Activated CD8-positive, alpha-beta memory T cell treated with anti-CD3 and anti-CD28 coated beads for 36 hours (primary cell): Measurements from ENCODE around the gene LIG1. TPM values are rescaled to one million over a fixed set of nuclear protein-coding genes. Genes with fewer than 3 reads are reported as not detected.

Source experiments
- CTCF ChIA-PET: fragments of 350-600 bp; sonication (Branson Sonifier 250); formaldehyde crosslinking; loops from one replicate; lab custom pipeline; 2021; ENCODE audit warnings: antibody characterized with exemption; lab: Charles Lee
- POLR2A ChIA-PET: fragments of 350-600 bp; sonication (Branson Sonifier 250); formaldehyde crosslinking; loops from one replicate; lab custom pipeline; 2021; ENCODE audit warnings: antibody characterized with exemption; lab: Charles Lee
- total RNA-seq, 2 experiments: library from RNA; stranded (reverse); gene quantifications; one replicate each; pipeline ENCODE4 v1.2.3, GENCODE V29; 2021

LIG1 gene
- 100 to 1,000 TPM; 136 TPM for total RNA-seq

- POLR2A ChIA-PET, result interaction anchor here (0.6 kb wide), 1 partner anchor 8 kb away, joined by 3 read pairs; no protein-coding TSS in a partner anchor
- CTCF ChIA-PET, result interaction anchor here (0.9 to 1.5 kb wide), 4 partner anchors 20 to 207 kb away, joined by 3 to 4 read pairs (median 4); no protein-coding TSS in a partner anchor
These were observed at the start of gene LIG1, which contains the start of gene ZSWIM9 for GRCh38 chr19:48169939-48170803. TSS of gene LIG1 (minus strand) at chr19:48170344. CDS start at chr19:48165566, 4,778 bp downstream. TSS of gene ZSWIM9 (plus strand) at chr19:48170680. CDS start at chr19:48171803, 1,123 bp downstream.

GRCh38 chr19:48218997-48219396 lies 48.9 kb upstream of the LIG1 start:
- ChIA-PET CTCF (no interaction called here), POLR2A (no interaction called here)

GRCh38 chr19:48216933-48217332 lies 46.8 kb upstream of the LIG1 start:
- ChIA-PET POLR2A (no interaction called here), CTCF (interaction anchor here (1.0 kb wide), 1 partner anchor 22 kb away, joined by 3 read pairs; no protein-coding TSS in a partner anchor)

GRCh38 chr19:48213959-48214358 lies 43.8 kb upstream of the LIG1 start:
- ChIA-PET CTCF (no interaction called here), POLR2A (no interaction called here)

GRCh38 chr19:48210005-48210404 lies 39.9 kb upstream of the LIG1 start:
- POLR2A ChIA-PET, result no interaction called here
- CTCF ChIA-PET, result interaction anchor here (1.1 kb wide), 1 partner anchor 124 kb away, joined by 3 read pairs; no protein-coding TSS in a partner anchor

GRCh38 chr19:48206397-48207093 lies 36.4 kb upstream of the LIG1 start:
- CTCF ChIA-PET, result no interaction called here
- POLR2A ChIA-PET, result no interaction called here

- POLR2A ChIA-PET, result interaction anchor here (0.6 to 1.5 kb wide), 9 partner anchors 10 to 56 kb away, joined by 3 to 9 read pairs (median 3); partner anchors contain the start of gene CARD8
- CTCF ChIA-PET, result interaction anchor here (0.5 to 2.2 kb wide), 9 partner anchors 8 to 384 kb away, joined by 3 to 16 read pairs (median 4); no protein-coding TSS in a partner anchor
These were observed 33.9 kb upstream of the LIG1 start for GRCh38 chr19:48203794-48204628.

- CTCF ChIA-PET, result interaction anchor here (0.8 to 2.2 kb wide), 8 partner anchors 9 to 88 kb away, joined by 3 to 16 read pairs (median 4); no protein-coding TSS in a partner anchor
These were observed 33.2 kb upstream of the LIG1 start for GRCh38 chr19:48203222-48203793.

GRCh38 chr19:48196933-48197665 lies 27.0 kb upstream of the LIG1 start:
- CTCF ChIA-PET, result no interaction called here
- POLR2A ChIA-PET, result no interaction called here

More at GRCh38 chr19:48203222-48203793, 33.2 kb upstream of the LIG1 start:
- POLR2A ChIA-PET, result interaction anchor here (0.6 to 1.5 kb wide), 11 partner anchors 9 to 56 kb away, joined by 3 to 9 read pairs (median 3); partner anchors contain the start of gene CARD8

- POLR2A ChIA-PET, result no interaction called here
These were observed 26.2 kb upstream of the LIG1 start for GRCh38 chr19:48196321-48196763.

GRCh38 chr19:48194844-48195830 lies 25.0 kb upstream of the LIG1 start:
- CTCF ChIA-PET, result interaction anchor here (0.5 to 2.0 kb wide), 5 partner anchors 8 to 90 kb away, joined by 3 to 16 read pairs (median 3); no protein-coding TSS in a partner anchor

More at GRCh38 chr19:48196321-48196763, 26.2 kb upstream of the LIG1 start:
- CTCF ChIA-PET, result no interaction called here

GRCh38 chr19:48194041-48194843 lies 24.1 kb upstream of the LIG1 start:
- CTCF ChIA-PET, result interaction anchor here (0.5 to 2.0 kb wide), 5 partner anchors 9 to 89 kb away, joined by 3 to 16 read pairs (median 3); no protein-coding TSS in a partner anchor
- POLR2A ChIA-PET, result interaction anchor here (0.8 kb wide), 1 partner anchor 9 kb away, joined by 3 read pairs; no protein-coding TSS in a partner anchor

More at GRCh38 chr19:48194844-48195830, 25.0 kb upstream of the LIG1 start:
- POLR2A ChIA-PET, result no interaction called here

- CTCF ChIA-PET, result no interaction called here
- POLR2A ChIA-PET, result no interaction called here
These were observed 22.6 kb upstream of the LIG1 start for GRCh38 chr19:48192750-48193149.

GRCh38 chr19:48190885-48191284 lies 20.7 kb upstream of the LIG1 start:
- CTCF ChIA-PET, result interaction anchor here (1.0 kb wide), 1 partner anchor 8 kb away, joined by 3 read pairs; no protein-coding TSS in a partner anchor
- POLR2A ChIA-PET, result no interaction called here

- ChIA-PET CTCF (interaction anchor here (0.7 to 1.0 kb wide), 2 partner anchors 9 to 21 kb away, joined by 3 to 4 read pairs; partner anchors contain the start of genes LIG1 and ZSWIM9), POLR2A (interaction anchor here (0.6 to 0.7 kb wide), 2 partner anchors 56 to 139 kb away, joined by 3 read pairs; no protein-coding TSS in a partner anchor)
These were observed 20.2 kb upstream of the LIG1 start for GRCh38 chr19:48190288-48190884.
